Transverse colon (tissue), 4 donors: ENCODE data around the gene FCF1. TPM values are rescaled to one million over a fixed set of nuclear protein-coding genes. Genes with fewer than 3 reads are reported as not detected.

Experiments used
- small RNA-seq, 4 donors: library from RNA; depleted of rRNA; stranded (forward); fragments of <200 nt; gene quantifications; one replicate each; pipeline ENCODE3, GENCODE V24; 2016
- total RNA-seq, 4 donors: library from RNA; depleted of rRNA; stranded (reverse); fragments of >200 nt; gene quantifications; one replicate each; pipeline ENCODE4 v1.1.0, GENCODE V29; 2016

Gene FCF1
- total RNA-seq, 4 donors from 2014 or later = 0.37 to 25.5 (median 15.6) TPM

Small RNA genes lying within 50 kb of the gene (small RNA-seq; reads per million reads assigned to genes)
- gene RF00409 = 0 reads per million in 4 donors

Other genes with a start within 250 kb of the FCF1 start
- 100 to 1,000 TPM in 3 of 4 donors, 10 to 100 TPM in 1; 88.3 to 393 (median 147) TPM for gene NPC2, start 219.8 kb upstream of the FCF1 start, total RNA-seq
- 10 to 100 TPM in 3 of 4 donors, 1 to 10 TPM in 1; 4.1 to 32.4 (median 20.6) TPM for gene ISCA2, start 219.4 kb upstream of the FCF1 start, total RNA-seq
- gene LTBP2, start 100.9 kb upstream of the FCF1 start, total RNA-seq = 10 to 100 TPM in 3 of 4 donors, 1 to 10 TPM in 1; 9.7 to 15.3 (median 11.9) TPM
- 10 to 100 TPM; 22.4 to 57.1 (median 41.1) TPM for gene AREL1, start 64 bp upstream of the FCF1 start, total RNA-seq
- 10 to 100 TPM; 26.1 to 62.4 (median 35.0) TPM for gene YLPM1, start 50.2 kb downstream of the FCF1 start, total RNA-seq
- gene PROX2, start 163.0 kb downstream of the FCF1 start, total RNA-seq = under 1 TPM in 1 of 4 donors, not detected in 3; 0.79 TPM
- 100 to 1,000 TPM in 3 of 4 donors, 10 to 100 TPM in 1; 65.1 to 135 (median 103) TPM for gene DLST, start 168.8 kb downstream of the FCF1 start, total RNA-seq
- 10 to 100 TPM in 1 of 4 donors, 1 to 10 TPM in 2, not detected in 1; 6.4 to 54.1 (median 9.3) TPM for gene RPS6KL1, start 210.1 kb downstream of the FCF1 start, total RNA-seq
- gene PGF, start 242.5 kb downstream of the FCF1 start, total RNA-seq = 10 to 100 TPM in 2 of 4 donors, 1 to 10 TPM in 1, not detected in 1; 9.7 to 10.5 (median 10.1) TPM